ENCODE measurements around the gene HBEGF. TPM values are rescaled to one million over a fixed set of nuclear protein-coding genes. Genes with fewer than 3 reads are reported as not detected.

Gene HBEGF
- total and polyA plus RNA-seq, 10 of the 15 experiments (the other 5 are each of a cell fraction or from before 2014, with no cell fraction given): 0.87 to 3.1 (median 2.1) TPM

DNA sequence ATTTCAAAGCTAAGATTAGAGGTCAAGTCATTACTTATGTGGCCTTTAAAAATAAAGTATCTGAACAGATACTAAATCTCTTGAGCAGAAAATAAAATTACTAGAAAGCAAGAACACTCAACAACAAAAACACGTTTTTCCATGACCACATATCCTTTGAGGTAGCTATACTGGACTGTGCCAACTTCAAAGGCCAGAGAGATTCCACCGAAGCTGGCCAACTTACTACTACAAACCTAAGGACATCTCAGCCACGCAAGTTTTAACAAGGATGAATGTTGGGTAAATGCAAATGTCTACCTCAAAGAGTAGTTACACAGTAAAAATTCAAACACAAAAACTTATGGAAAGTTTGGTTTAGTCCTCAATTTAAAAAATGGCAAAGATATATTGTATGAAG lies 62.4 kb downstream of the HBEGF start:
- Histone ChIP-seq H4K20me1 (ENCODE audit: control insufficient read depth, insufficient read depth) (no peaks in the 10 kb centered on the region), H3K79me2 (ENCODE audit: control insufficient read depth, insufficient read depth, low read length) (peaks cover 22% of the 10 kb centered on the region), H3K4me3 (no peak overlapping the region), H3K27ac (ENCODE audit: control insufficient read depth, insufficient read depth) (no peak overlapping the region), H3K4me1 (ENCODE audit: control insufficient read depth, insufficient read depth, low read length) (peaks cover 13% of the 10 kb centered on the region), H2AFZ (ENCODE audit: control insufficient read depth, low read depth, low read length) (no peak overlapping the region), H3K9me3 (replicated peaks; ENCODE audit: control insufficient read depth, insufficient read depth, low read length) (no peaks in the 10 kb centered on the region), H3K4me2 (ENCODE audit: control insufficient read depth, insufficient read depth) (no peak overlapping the region), H3K9ac (ENCODE audit: control insufficient read depth, insufficient read depth, low read length) (no peak overlapping the region), H3K36me3 (ENCODE audit: control insufficient read depth in 2 of 2, insufficient read depth in 2 of 2, low read length in 1 of 2) (no peaks in the 10 kb centered on the region; a peak in 1 of 4 replicates), H3K27me3 (replicated peaks in 1 of 2; ENCODE audit: control insufficient read depth in 2 of 2, insufficient read depth in 2 of 2, low read length in 1 of 2) (no peaks in the 10 kb centered on the region)
- CTCF ChIA-PET: interaction anchor here (0.9 to 1.6 kb wide), 2 partner anchors 14 to 68 kb away, joined by 4 read pairs; no protein-coding TSS in a partner anchor
- ATAC-seq (no peak), FAIRE-seq (no peak), DNase-seq (ENCODE audit: low read depth, low spot score) (no peak)
- 86% methylated on average over 3 of the region's 3 CpGs for WGBS (ENCODE audit: insufficient coverage, insufficient replicate concordance, low lambda C conversion rate, missing lambda C conversion rate)
- SMC1A ChIA-PET (ENCODE audit: uncharacterized antibody, unreplicated experiment): interaction anchor here (0.9 to 1.4 kb wide), 3 partner anchors 11 to 57 kb away, joined by 3 to 7 read pairs (median 4); no protein-coding TSS in a partner anchor
- intact Hi-C loops (cut with micrococcal nuclease; ENCODE audit: unreplicated experiment): no loop called here
- RAD21 ChIA-PET (ENCODE audit: unreplicated experiment): interaction anchor here (0.7 to 1.7 kb wide), 2 partner anchors 10 to 61 kb away, joined by 3 read pairs; no protein-coding TSS in a partner anchor
- POLR2A ChIA-PET: interaction anchor here (0.7 to 0.8 kb wide), 2 partner anchors 8 to 9 kb away, joined by 3 to 4 read pairs; no protein-coding TSS in a partner anchor
- no peak for TF ChIP-seq IKZF2 (IDR thresholded peaks at IDR 0.05)
- TF ChIP-seq RFX5 (IDR thresholded peaks at IDR 0.05; ENCODE audit: low read depth, low read length): no peak
- in situ Hi-C loops (cut with MboI): no loop called here
- BruUV-seq (replicated peaks): no TSS peak

Other genes with a start within 250 kb of the HBEGF start
Only the 7 nearest of the 10 such genes appear.
- 97.8 and 105 TPM in 2 replicates for gene CYSTM1, start 171.4 kb downstream of the HBEGF start, total RNA-seq (2014; rRNA removed)
- 81.4 and 90.2 TPM in 2 replicates for gene CYSTM1, start 171.4 kb downstream of the HBEGF start, total RNA-seq (2014; rRNA removed; fragmentation: Illumina TruSeq; extraction: Trizol)
- 52.7 and 59.8 TPM in 2 replicates for gene CYSTM1, start 171.4 kb downstream of the HBEGF start, total RNA-seq (2021)
- 91.3 and 120 TPM in 2 replicates for gene CYSTM1, start 171.4 kb downstream of the HBEGF start, polyA plus RNA-seq (2011; rRNA removed)
- 71.3 and 92.5 TPM in 2 replicates for gene CYSTM1, start 171.4 kb downstream of the HBEGF start, polyA plus RNA-seq (2014; fragmentation: Illumina TruSeq; extraction: Trizol)
- 100 to 1,000 TPM; 204 to 261 TPM for gene CYSTM1, start 171.4 kb downstream of the HBEGF start, polyA plus RNA-seq (2014; fragmentation: Nextera tagmentation; extraction: Ambion mirVana)
- gene CYSTM1, start 171.4 kb downstream of the HBEGF start, polyA plus RNA-seq (2014; rRNA removed): 103 and 112 TPM in 2 replicates
- 10 to 100 TPM; 67.5 to 85.4 TPM for gene CYSTM1, start 171.4 kb downstream of the HBEGF start, polyA plus RNA-seq (2016; fragmentation: Nextera tagmentation; extraction: Ambion mirVana)
- gene PFDN1, start 43.5 kb downstream of the HBEGF start, total RNA-seq (2014; rRNA removed): 79.9 and 86.9 TPM in 2 replicates
- gene PFDN1, start 43.5 kb downstream of the HBEGF start, total RNA-seq (2014; rRNA removed; fragmentation: Illumina TruSeq; extraction: Trizol): 73.0 and 91.1 TPM in 2 replicates
- 58.5 and 62.9 TPM in 2 replicates for gene PFDN1, start 43.5 kb downstream of the HBEGF start, total RNA-seq (2021)
- 63.8 and 65.9 TPM in 2 replicates for gene PFDN1, start 43.5 kb downstream of the HBEGF start, polyA plus RNA-seq (2011; rRNA removed)
- gene PFDN1, start 43.5 kb downstream of the HBEGF start, polyA plus RNA-seq (2014; fragmentation: Illumina TruSeq; extraction: Trizol): 150 and 190 TPM in 2 replicates
- 100 to 1,000 TPM; 192 to 193 TPM for gene PFDN1, start 43.5 kb downstream of the HBEGF start, polyA plus RNA-seq (2014; fragmentation: Nextera tagmentation; extraction: Ambion mirVana)
- 85.8 and 86.8 TPM in 2 replicates for gene PFDN1, start 43.5 kb downstream of the HBEGF start, polyA plus RNA-seq (2014; rRNA removed)
- 100 to 1,000 TPM; 112 to 131 TPM for gene PFDN1, start 43.5 kb downstream of the HBEGF start, polyA plus RNA-seq (2016; fragmentation: Nextera tagmentation; extraction: Ambion mirVana)
- 0.05 TPM in 1 of 2 replicates, not detected in the other for gene SLC4A9, start 13.6 kb upstream of the HBEGF start, total RNA-seq (2014; rRNA removed)
- gene SLC4A9, start 13.6 kb upstream of the HBEGF start, total RNA-seq (2014; rRNA removed; fragmentation: Illumina TruSeq; extraction: Trizol): not detected in 2 replicates
- gene SLC4A9, start 13.6 kb upstream of the HBEGF start, total RNA-seq (2021): 0.05 TPM in 1 of 2 replicates, not detected in the other
- not detected in 2 replicates for gene SLC4A9, start 13.6 kb upstream of the HBEGF start, polyA plus RNA-seq (2011; rRNA removed)
- not detected in 2 replicates for gene SLC4A9, start 13.6 kb upstream of the HBEGF start, polyA plus RNA-seq (2014; fragmentation: Illumina TruSeq; extraction: Trizol)
- under 1 TPM in 1 of 2 experiments, not detected in 1; 0.05 TPM for gene SLC4A9, start 13.6 kb upstream of the HBEGF start, polyA plus RNA-seq (2014; fragmentation: Nextera tagmentation; extraction: Ambion mirVana)
- gene SLC4A9, start 13.6 kb upstream of the HBEGF start, polyA plus RNA-seq (2014; rRNA removed): 0.03 TPM in 1 of 2 replicates, not detected in the other
- not detected for gene SLC4A9, start 13.6 kb upstream of the HBEGF start, polyA plus RNA-seq (2016; fragmentation: Nextera tagmentation; extraction: Ambion mirVana)
- gene ANKHD1, start 55.2 kb upstream of the HBEGF start, total RNA-seq (2014; rRNA removed): 56.3 and 59.9 TPM in 2 replicates
- gene ANKHD1, start 55.2 kb upstream of the HBEGF start, total RNA-seq (2014; rRNA removed; fragmentation: Illumina TruSeq; extraction: Trizol): 60.2 and 61.5 TPM in 2 replicates
- 85.6 and 87.1 TPM in 2 replicates for gene ANKHD1, start 55.2 kb upstream of the HBEGF start, total RNA-seq (2021)
- gene ANKHD1, start 55.2 kb upstream of the HBEGF start, polyA plus RNA-seq (2011; rRNA removed): 86.7 and 96.8 TPM in 2 replicates
- 84.7 and 95.6 TPM in 2 replicates for gene ANKHD1, start 55.2 kb upstream of the HBEGF start, polyA plus RNA-seq (2014; fragmentation: Illumina TruSeq; extraction: Trizol)
- 10 to 100 TPM; 31.6 to 36.3 TPM for gene ANKHD1, start 55.2 kb upstream of the HBEGF start, polyA plus RNA-seq (2014; fragmentation: Nextera tagmentation; extraction: Ambion mirVana)
- gene ANKHD1, start 55.2 kb upstream of the HBEGF start, polyA plus RNA-seq (2014; rRNA removed): 69.3 and 72.5 TPM in 2 replicates
- gene ANKHD1, start 55.2 kb upstream of the HBEGF start, polyA plus RNA-seq (2016; fragmentation: Nextera tagmentation; extraction: Ambion mirVana): 10 to 100 TPM; 76.1 to 76.7 TPM
- 2.0 and 3.7 TPM in 2 replicates for gene EIF4EBP3, start 201.1 kb upstream of the HBEGF start, total RNA-seq (2014; rRNA removed)
- 2.9 and 3.6 TPM in 2 replicates for gene EIF4EBP3, start 201.1 kb upstream of the HBEGF start, total RNA-seq (2014; rRNA removed; fragmentation: Illumina TruSeq; extraction: Trizol)
- 6.2 and 9.3 TPM in 2 replicates for gene EIF4EBP3, start 201.1 kb upstream of the HBEGF start, total RNA-seq (2021)
- 2.8 and 3.5 TPM in 2 replicates for gene EIF4EBP3, start 201.1 kb upstream of the HBEGF start, polyA plus RNA-seq (2011; rRNA removed)
- gene EIF4EBP3, start 201.1 kb upstream of the HBEGF start, polyA plus RNA-seq (2014; fragmentation: Illumina TruSeq; extraction: Trizol): 2.2 and 4.6 TPM in 2 replicates
- gene EIF4EBP3, start 201.1 kb upstream of the HBEGF start, polyA plus RNA-seq (2014; fragmentation: Nextera tagmentation; extraction: Ambion mirVana): 10 to 100 TPM in 1 of 2 experiments, 1 to 10 TPM in 1; 6.3 to 16.1 TPM
- gene EIF4EBP3, start 201.1 kb upstream of the HBEGF start, polyA plus RNA-seq (2014; rRNA removed): 7.5 and 8.3 TPM in 2 replicates
- gene EIF4EBP3, start 201.1 kb upstream of the HBEGF start, polyA plus RNA-seq (2016; fragmentation: Nextera tagmentation; extraction: Ambion mirVana): 10 to 100 TPM in 1 of 2 experiments, 1 to 10 TPM in 1; 9.5 to 10.2 TPM
- gene SRA1, start 210.9 kb upstream of the HBEGF start, total RNA-seq (2014; rRNA removed): 60.9 and 66.3 TPM in 2 replicates
- 41.3 and 43.4 TPM in 2 replicates for gene SRA1, start 210.9 kb upstream of the HBEGF start, total RNA-seq (2014; rRNA removed; fragmentation: Illumina TruSeq; extraction: Trizol)
- 53.2 and 55.2 TPM in 2 replicates for gene SRA1, start 210.9 kb upstream of the HBEGF start, total RNA-seq (2021)
- 36.6 and 44.3 TPM in 2 replicates for gene SRA1, start 210.9 kb upstream of the HBEGF start, polyA plus RNA-seq (2011; rRNA removed)
- gene SRA1, start 210.9 kb upstream of the HBEGF start, polyA plus RNA-seq (2014; fragmentation: Illumina TruSeq; extraction: Trizol): 51.0 and 56.9 TPM in 2 replicates
- gene SRA1, start 210.9 kb upstream of the HBEGF start, polyA plus RNA-seq (2014; fragmentation: Nextera tagmentation; extraction: Ambion mirVana): 10 to 100 TPM; 35.3 to 52.7 TPM
- 59.7 and 61.2 TPM in 2 replicates for gene SRA1, start 210.9 kb upstream of the HBEGF start, polyA plus RNA-seq (2014; rRNA removed)
- gene SRA1, start 210.9 kb upstream of the HBEGF start, polyA plus RNA-seq (2016; fragmentation: Nextera tagmentation; extraction: Ambion mirVana): 100 to 1,000 TPM; 115 to 127 TPM
- gene APBB3, start 218.0 kb upstream of the HBEGF start, total RNA-seq (2014; rRNA removed): 10.7 and 13.7 TPM in 2 replicates
- gene APBB3, start 218.0 kb upstream of the HBEGF start, total RNA-seq (2014; rRNA removed; fragmentation: Illumina TruSeq; extraction: Trizol): 6.1 and 6.2 TPM in 2 replicates
- gene APBB3, start 218.0 kb upstream of the HBEGF start, total RNA-seq (2021): 19.2 and 20.0 TPM in 2 replicates
- gene APBB3, start 218.0 kb upstream of the HBEGF start, polyA plus RNA-seq (2011; rRNA removed): 25.0 and 33.3 TPM in 2 replicates
- gene APBB3, start 218.0 kb upstream of the HBEGF start, polyA plus RNA-seq (2014; fragmentation: Illumina TruSeq; extraction: Trizol): 8.1 and 11.1 TPM in 2 replicates
- gene APBB3, start 218.0 kb upstream of the HBEGF start, polyA plus RNA-seq (2014; fragmentation: Nextera tagmentation; extraction: Ambion mirVana): under 1 TPM; 0.35 to 0.84 TPM
- gene APBB3, start 218.0 kb upstream of the HBEGF start, polyA plus RNA-seq (2014; rRNA removed): 25.0 and 28.1 TPM in 2 replicates
- 10 to 100 TPM; 15.0 to 15.6 TPM for gene APBB3, start 218.0 kb upstream of the HBEGF start, polyA plus RNA-seq (2016; fragmentation: Nextera tagmentation; extraction: Ambion mirVana)

Measured in GM12878 (cell line).